SHP77 treated with DMSO at 0.1 percent for 48 hours (cell line): ENCODE data around the gene SLC2A9.

ENCODE experiments used
- DNase-seq: peaks from one replicate; lab custom pipeline; 2025; lab: John Stamatoyannopoulos, UW

Gene SLC2A9

DNA sequence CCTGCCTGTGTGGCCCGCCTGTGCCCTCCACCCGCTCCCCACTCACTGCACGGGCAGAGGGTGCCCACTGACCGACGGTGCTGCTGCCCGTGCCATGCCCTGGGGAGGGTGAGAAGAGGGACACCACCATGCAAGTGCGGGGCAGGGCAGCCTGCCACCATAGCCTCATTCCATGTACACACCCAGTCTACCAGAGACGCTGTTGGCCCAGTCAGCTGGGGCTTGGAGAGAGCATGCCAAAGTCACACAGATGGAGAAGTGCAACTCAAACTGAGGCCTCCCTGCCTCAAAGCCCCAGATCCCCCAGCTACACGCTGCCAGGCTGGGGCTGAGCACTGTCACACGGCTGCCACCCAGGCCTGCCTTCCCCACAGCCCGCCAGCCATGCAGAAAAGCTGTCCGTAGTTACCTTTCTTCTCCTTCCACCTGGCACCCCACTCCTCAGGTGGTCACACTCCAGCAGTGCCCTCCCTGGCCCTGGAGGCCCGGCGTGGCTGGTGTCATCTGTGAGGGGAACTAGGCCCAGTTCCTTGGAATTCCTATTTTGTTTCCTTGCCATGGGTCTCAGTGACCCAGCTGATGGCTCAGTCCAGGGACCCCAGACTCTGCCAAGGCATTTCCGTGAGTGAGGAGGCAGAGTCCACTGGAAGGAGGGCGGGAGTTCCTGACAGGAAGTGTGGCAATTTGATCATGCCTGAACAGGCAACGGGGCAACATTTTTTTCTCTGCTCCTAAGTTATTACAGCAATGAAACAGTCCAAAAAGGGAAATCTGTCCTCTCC is at the start of gene SLC2A9:
Gene SLC2A9, minus strand, starts transcription at position 627 of the 782 bp plus-strand sequence. Its CDS starts 68 bp downstream, at position 559.
- DNase-seq: no peak

DNA sequence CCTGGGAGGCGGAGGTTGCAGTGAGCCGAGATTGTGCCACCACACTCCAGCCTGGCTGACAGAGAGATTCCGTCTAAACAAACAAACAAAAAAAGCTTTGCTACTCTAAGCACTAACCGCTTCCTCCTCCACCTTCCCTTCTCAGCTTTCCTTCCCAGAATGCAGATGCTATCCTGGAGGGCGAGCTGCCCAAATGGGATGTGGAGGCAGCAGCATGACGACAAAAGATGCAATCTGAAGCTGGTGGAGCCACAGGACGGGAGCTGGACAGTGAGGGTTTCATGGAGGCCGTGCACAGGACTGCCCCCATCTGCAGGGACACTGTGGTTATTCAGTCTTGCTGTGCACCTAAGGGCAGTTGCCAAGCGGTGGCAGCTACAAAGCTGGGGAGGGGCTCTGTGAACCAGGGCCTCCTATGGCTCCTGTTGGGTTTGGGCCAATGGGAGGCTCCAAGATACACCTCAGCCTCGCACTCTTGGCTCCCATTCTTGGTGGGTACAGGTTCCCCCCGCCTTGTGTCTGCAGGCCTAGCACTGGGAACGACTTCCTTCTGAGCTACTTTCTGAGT is 47.9 kb upstream of the SLC2A9 start:
- no peak for DNase-seq

DNA sequence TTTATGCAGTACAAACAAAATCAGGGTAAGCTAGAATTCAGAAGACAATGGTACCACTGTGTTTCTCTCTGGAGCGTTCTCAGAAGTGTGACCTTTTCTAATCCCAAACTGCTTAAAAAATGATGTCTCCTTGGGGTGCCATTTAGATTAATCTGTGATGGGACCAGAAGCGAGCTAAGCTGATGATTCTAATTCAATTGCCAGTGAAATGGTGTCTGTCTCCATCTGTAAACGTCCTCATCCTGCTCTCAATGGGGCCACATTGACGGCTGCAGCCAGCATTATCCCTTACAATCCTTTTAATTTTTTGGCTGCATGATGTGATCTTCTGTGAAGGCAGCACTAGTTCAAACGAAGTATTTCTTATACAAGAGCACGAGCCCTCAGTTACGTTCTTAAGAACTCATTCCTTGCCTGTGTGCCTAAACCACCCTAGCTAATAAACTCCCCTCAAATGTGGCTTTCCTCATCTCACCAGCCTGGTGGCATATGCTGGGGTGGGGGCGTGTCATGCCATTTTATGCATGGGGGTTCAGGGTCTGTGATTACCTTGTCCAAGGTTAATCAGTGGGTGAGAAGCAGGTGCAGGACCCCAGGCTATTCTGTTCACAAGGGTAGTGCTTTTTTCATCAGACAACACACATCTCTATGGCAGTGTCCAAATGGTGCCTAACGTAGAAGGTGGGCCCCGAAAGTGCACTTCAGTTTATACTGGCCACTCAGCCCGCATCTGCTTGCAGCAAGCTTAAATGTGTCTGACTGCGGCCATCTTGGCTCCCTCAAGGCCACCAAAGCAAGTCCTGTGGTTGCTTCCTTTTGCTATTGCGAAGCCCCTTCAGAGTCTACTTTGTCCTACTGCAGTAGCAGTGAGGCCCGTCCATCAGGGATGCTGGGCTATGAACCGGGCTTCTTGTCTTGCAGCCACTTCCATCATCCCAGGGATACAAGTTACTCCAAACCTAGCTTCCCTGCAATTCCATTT is 45.7 kb upstream of the SLC2A9 start:
- DNase-seq: no peak

DNA sequence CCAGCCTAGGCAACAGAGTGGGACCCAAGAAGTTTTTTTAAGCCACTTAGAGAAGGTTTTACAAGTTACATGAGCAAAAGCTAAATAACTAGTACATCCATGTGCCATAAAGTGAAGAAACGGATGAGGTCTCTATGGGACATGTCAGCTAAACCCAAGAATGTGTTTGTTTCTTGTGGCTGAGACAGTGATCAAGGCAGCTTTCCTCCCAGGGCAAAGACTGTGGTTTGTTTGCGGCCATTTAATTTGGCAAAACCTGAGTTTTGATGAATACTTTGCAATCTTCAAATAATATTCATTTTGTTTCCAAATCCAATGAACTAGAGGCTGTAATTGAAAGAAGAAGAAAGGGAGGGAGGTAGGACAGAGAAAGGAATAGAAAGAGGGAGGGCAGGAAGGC is 44.9 kb upstream of the SLC2A9 start:
- DNase-seq: no peak

DNA sequence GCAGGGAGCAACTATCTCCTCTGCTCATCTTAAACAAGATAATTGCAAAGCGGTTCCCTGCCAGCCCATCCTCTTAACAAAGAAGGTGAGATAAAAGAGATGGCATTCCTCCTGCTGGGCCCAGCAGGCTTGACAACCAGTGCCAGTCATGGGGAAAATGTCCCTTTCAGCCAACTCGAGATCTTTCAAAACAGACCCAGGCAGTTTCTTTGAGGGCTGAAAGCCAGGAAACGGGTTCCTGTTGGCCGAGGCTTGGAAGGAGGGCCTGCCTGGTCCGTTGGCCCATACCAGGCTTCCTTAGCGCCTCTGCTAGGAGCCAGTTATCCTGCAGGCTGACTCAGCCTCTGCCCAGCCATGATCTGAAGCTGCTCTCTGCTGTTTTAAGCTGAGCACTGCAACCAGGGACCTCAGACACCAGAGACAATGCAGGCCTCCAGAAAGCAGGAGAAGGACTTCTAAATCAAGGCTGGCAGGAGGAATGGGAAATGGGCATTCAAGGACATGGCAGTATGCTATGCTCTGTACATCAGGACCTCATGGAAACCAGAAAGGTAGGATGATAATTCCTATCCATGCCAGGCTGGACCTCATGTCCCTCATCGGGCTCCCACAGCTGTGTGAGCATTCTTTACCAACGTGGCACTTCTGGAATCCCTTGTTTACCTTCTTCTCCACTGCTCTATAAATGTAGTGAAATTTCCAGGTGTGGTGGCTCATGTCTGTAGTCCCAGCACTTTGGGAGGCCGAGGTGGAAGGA is 42.4 kb upstream of the SLC2A9 start:
- DNase-seq: no peak

DNA sequence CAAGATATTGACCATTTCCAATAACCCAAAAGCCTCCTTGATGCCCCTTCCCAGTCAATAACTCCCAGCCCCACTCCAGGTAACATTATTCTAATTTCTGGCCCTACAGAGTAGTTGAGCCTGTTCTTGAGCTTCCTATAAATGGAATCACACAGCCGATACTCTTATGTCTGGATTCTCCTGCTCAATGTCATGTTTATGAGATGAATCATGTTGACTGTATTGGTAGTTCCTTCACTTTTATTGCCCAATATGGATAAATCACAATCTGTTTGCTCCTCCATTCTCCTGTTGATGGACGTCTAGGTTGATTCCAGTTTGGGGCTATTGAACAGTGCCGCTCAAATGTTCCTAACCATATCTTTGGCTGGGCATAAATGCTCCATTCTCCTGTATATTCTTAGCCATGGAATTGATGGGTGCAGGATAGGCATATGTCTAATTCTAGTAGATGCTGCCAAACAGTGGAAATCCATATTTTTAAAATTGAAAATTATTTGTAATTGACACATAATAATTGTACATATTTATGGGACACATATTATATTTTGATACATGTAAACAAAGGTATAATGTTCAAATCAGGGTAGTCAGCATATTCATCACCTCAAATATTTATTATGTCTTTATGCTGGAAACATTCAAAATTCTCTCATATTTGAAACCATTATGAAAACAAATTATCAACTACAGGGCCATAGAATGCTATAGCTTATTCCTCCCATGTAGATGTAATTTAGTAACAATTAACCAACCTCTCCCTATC is 40.5 kb upstream of the SLC2A9 start:
- no peak for DNase-seq

DNA sequence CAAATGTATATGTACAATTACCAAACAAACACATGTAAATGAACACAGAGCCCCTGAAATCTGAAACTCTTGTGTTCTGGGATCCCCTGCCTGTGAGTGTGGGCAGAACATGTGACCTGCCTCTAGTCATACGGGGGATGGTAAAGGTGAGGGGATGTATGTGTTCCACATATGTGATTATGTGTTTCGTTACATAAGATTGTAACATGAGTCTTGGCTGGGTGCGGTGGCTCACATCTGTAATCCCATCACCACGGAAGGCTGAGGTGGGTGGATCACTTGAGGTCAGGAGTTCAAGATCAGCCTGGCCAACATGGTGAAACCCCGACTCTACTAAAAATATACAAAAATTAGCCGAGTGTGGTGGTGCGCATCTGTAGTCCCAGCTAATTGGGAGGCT is 37.1 kb upstream of the SLC2A9 start:
- no peak for DNase-seq

DNA sequence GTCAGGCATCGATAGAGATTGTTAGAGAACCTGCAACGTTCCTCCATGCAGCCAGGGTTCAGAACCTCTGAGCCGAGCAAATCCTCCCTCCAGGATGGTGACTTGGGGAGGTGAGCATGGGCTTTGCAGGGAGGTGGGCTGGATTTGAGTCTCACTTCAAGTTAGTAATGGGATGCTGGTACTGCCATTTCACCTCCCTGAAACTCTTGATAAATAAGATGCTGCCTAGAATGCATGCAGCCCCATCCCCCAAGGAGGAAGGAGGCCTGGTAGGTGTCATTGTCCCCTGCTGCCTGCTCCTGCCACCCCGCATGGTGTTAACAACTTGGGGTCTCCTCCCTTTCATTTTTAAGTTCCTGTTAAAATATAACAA is 35.7 kb upstream of the SLC2A9 start:
- no peak for DNase-seq

DNA sequence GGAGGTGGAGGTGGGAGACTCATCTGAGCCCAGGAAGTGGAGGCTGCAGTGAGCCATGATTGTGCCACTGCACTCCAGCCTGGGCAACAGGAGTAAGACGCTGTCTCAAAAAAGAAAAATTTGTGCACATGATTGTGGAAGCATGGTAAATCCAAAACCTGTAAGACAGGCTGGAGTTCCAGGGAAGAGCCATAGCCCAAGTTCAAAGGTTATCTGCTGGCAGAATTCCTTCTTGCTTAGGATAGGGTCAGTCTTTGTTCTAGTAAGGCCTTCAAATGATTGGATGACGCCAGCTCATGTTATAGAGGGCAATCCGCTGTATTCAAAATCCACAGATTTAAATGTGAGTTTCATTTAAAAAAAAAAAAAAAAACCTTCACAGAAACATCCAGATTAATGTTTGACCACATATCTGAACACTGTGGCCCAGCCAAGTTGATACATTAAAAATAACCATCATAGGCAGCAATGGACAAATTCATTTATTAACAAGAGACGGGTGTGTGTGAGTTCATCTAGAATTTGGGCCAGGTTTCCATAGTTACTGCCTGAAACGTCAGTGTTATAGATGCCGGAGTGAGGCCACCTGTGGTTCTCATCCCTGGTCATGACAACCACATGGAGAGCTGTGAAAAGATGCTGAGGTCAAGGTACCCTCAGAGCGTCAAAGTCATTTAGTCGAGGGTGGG is 35.2 kb upstream of the SLC2A9 start:
- DNase-seq: no peak

DNA sequence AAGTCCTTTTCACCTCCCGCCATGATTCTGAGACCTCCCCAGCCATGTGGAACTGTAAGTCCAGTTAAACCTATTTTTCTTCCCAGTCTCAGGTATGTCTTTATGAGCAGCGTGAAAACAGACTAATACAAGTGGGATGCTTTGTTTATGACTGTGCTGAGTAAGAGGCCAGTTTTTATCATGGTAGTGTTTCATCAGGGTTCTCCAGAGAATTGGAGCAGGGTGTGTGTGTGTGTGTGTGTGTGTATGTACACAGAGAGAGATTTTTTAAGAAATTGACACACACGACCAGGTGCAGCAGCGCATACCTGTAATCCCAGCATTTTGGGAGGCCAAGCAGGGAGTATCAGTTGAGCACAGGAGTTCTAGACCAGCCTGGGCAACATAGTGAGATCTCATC is 34.6 kb upstream of the SLC2A9 start:
- DNase-seq: no peak

DNA sequence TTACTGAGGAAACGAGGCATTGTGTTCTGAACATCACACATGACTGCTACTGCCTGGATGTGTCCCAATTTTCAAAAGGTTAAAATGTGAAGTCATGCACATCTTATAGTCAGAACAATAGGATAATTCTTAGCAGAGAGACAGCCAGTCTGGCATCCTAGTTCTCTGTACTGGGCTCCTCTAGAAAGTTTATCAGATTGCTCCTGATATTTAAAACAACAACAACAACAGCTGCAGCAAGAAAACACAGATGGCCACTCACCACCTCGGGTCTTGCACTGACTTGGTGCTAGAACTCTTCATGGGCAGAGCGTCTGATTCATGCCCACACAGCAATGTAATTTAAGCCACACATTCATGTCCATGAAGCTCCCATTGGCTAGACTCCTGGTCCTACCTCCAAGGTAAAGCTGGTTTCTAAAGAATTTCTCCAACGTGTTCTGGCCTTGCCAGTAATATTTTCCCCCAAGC is 33.3 kb upstream of the SLC2A9 start:
- no peak for DNase-seq

DNA sequence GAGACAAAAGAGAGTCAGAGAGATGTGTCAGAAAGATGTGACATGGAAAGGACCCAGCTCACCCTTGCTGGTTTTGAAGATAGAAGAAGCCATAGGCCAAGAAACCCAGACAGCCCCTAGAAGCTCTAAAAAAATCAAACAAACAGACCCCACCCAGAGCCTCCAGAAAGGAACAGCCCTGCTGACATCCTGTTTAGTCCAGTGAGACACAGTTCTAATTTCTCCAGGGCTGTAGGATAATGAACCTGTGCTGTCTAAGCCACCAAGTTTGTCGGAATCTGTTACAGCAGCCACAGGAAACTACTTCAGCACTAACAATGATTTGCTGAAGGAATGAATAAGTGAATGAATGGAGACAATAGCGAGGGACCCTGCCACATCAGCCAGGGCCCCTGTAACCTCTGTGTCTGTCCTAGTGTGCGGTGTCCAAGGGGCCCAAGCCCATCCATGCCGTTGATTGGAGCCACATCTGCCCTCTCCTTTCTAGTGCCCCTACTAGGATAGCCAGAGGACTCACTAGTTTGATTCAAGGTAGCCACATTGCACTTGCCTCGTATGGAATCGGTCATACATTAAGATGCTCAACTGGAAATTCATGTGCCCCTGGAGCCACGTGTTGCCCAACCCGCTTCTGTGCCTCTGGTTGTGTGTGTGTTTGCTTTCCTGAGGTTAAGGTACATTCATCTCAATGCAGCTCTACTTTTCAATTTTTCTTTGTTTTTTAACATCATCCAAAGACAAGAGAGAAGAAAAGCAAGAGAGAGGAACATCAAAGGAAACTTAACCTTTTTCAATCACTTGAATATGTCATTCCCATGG is 32.5 kb upstream of the SLC2A9 start:
- no peak for DNase-seq

DNA sequence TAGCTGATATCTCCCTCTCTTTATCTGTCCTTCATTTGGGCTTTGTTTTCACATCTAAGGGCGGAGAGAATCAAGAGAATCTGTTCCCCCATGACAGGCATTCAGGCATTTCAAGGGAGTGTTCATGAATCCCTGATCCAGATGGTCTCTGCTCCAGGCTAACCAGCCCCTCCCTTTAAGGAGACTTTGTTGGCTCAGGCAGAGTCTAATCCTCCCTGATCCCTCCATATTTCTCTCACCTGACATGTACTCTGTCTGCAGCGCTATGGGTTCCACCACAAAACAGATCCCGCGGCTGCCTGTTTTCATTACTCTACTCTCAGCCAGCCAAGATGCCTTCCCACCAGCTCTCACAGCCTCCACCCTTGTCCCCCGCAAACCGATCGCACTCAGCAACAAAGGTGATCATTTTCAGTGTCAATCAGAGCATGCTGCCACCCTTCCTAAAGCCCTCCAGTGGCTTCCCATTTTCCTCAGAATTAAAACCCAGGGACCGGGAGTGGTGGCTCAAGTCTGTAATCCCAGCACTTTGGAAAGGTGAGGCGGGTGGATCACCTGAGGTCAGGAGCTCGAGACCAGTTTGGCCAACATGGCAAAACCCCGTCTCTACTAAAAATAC is 30.3 kb upstream of the SLC2A9 start:
- no peak for DNase-seq

DNA sequence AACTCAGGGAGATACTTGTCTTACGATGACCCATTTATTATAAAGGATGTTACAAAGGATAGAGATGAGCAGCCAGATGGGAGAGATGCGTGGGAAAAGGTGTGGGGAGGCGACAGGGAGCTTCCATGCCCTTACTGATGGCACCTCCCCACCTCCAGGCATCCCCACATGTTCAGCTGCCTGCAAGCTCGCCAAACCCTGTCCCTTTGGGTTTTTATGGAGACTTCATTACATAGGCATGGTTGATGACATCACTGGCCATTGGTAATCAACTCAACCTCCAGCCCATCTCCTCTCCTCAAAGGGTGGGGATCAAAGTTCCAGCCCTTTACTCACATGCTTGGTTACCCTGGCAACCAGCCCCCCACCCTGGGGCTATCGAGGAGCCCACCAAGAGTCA is 29.4 kb upstream of the SLC2A9 start:
- no peak for DNase-seq

DNA sequence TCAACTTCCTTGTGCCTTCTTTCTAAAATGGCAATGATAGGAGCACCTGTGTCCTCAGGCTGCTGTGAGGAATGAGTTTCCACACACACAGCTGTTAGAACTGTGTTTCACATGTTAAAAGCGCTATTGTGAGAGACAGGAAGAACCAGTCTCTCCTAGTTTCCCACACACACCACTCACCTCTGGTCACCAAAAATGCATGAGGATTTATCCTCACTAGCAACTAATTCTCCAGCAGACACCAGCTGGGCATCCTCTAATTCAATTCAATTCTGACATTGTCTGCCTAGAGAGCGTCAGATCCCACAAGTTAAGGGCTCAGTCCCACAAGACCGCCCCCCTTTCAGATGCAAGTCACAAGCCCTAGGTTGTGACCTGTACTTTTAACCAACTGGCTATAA is 29.0 kb upstream of the SLC2A9 start:
- no peak for DNase-seq

DNA sequence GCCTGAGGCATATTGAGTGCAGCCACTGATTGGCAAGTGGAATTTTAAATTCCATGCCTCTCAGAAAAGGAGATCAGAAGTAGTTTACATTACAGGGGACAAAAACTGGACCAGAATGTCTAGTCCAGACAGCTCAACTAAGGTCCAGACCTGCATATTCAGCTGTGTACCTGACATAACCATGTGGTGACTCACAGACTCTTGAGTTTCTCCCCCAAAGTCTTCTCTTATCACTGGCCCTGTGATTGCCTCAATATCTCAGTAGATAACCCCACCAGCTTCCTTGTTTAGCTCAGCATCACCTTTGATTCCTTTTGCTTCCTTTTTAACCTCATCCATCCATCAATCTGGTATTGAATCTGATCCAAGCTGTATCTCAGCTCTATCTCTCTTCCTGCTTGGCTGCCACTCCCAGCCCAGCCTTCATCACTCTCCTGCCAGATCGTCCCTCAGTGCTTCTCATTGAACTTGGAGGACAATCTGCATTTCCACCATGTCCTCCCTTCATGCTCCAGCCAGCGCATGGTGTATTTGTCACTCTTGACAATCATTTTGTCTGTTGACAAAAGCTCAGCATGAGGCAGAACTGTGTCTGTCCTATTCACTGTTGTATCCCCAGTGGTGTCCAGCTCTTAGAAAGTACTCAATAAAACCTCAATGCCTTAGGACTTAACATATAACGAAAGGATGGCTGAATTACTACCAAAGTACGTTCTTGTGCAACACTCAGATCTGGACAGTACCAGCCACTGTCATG is 27.8 kb upstream of the SLC2A9 start:
- DNase-seq: no peak

DNA sequence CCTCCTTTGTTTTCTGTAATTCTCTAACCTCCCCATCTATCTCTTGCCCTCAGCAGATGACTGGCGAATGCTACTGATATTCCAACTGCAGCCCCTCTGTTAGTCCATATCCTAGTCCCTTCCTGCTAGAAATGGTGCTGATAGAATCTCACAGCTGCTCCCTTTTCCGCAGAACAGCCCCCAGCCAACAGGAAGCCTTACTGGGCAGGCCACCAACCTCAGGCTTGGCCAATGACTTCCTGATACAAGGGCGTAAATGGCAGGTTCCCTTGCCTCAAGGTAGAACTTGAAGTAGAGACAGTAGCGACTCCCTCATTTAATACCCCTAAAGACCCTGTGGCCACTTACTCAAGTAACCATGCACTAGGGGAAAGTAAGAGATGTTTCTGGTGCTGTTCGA is 26.7 kb upstream of the SLC2A9 start:
- DNase-seq: no peak

DNA sequence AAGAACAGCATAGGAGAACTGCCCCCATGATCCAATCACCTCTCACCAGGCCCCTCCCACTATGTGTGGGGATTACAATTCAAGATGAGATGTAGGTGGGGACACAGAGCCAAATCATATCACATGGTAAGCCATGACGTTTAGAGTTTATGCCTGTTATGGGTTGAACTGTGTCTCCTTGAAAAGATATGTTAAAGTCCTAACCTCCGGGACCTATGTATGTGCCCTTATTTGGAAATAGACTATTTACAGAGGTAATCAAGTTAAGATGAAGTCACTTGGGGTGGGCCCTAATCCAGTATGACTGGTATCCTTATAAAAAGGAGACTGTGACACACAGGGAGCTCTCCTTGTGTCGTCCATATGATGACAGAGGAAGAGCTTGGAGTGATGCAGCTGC is 25.2 kb upstream of the SLC2A9 start:
- no peak for DNase-seq
